Measurements from ENCODE around the gene COMMD1. TPM values are rescaled to one million over a fixed set of nuclear protein-coding genes. Genes with fewer than 3 reads are reported as not detected.

The COMMD1 gene
- total and polyA plus RNA-seq, 2 donors from 2014 or later = 38.5 to 99.4 TPM

GRCh38 chr2:61882850-61883249 lies 22.6 kb upstream of the COMMD1 start:
- DNase-seq = no peak
- Histone ChIP-seq H3K27ac (ENCODE audit: low read depth in 2 of 2, low read length in 2 of 2) (no peak overlapping the region), H3K4me1 (ENCODE audit: control insufficient read depth in 2 of 3, insufficient read depth in 2 of 3, low read depth in 1 of 3, low read length in 3 of 3) (peaks cover 0 to 6% (median 4%) of the 10 kb centered on the region in 3 donors), H3K36me3 (ENCODE audit: control insufficient read depth in 2 of 3, insufficient read depth in 3 of 3, low read length in 3 of 3) (peaks cover 11 to 22% (median 18%) of the 10 kb centered on the region in 3 donors), H3K27me3 (ENCODE audit: control insufficient read depth, insufficient read depth, low read length) (no peaks in the 10 kb centered on the region), H3K9ac (ENCODE audit: low read length in 3 of 3) (no peak overlapping the region), H3K4me3 (ENCODE audit: low read length in 3 of 3) (no peak overlapping the region), H3K9me3 (ENCODE audit: control insufficient read depth in 2 of 3, insufficient read depth in 1 of 3, low read length in 3 of 3) (no peaks in the 10 kb centered on the region)
- intact Hi-C loops (cut with DNase I) = no loop called here
- no peak for TF ChIP-seq CTCF (IDR thresholded peaks at IDR 0.05; ENCODE audit: borderline replicate concordance, extremely low read depth, insufficient read depth)
- FAIRE-seq = no peak

GRCh38 chr2:61885896-61886603 lies 19.4 kb upstream of the COMMD1 start:
- Histone ChIP-seq H3K9ac (ENCODE audit: low read length in 3 of 3) (no peak overlapping the region), H3K4me1 (ENCODE audit: control insufficient read depth in 2 of 3, insufficient read depth in 2 of 3, low read depth in 1 of 3, low read length in 3 of 3) (peaks cover 0 to 6% (median 4%) of the 10 kb centered on the region in 3 donors), H3K27me3 (ENCODE audit: control insufficient read depth, insufficient read depth, low read length) (no peaks in the 10 kb centered on the region), H3K36me3 (ENCODE audit: control insufficient read depth in 2 of 3, insufficient read depth in 3 of 3, low read length in 3 of 3) (peaks cover 5 to 16% (median 9%) of the 10 kb centered on the region in 3 donors), H3K4me3 (ENCODE audit: low read length in 3 of 3) (no peak overlapping the region), H3K9me3 (ENCODE audit: control insufficient read depth in 2 of 3, insufficient read depth in 1 of 3, low read length in 3 of 3) (no peaks in the 10 kb centered on the region), H3K27ac (ENCODE audit: low read depth in 2 of 2, low read length in 2 of 2) (no peak overlapping the region)
- TF ChIP-seq CTCF (IDR thresholded peaks at IDR 0.05; ENCODE audit: borderline replicate concordance, extremely low read depth, insufficient read depth) = no peak
- DNase-seq = no peak
- intact Hi-C loops (cut with DNase I) = no loop called here
- FAIRE-seq = no peak

GRCh38 chr2:61887717-61888266 lies 17.7 kb upstream of the COMMD1 start:
- peak overlapping the region; percentile 98 to 100 (median 99) for H3K9ac ChIP-seq (ENCODE audit: low read length in 3 of 3)
- intact Hi-C loops (cut with DNase I) = no loop called here
- DNase-seq (peak in 4 of 5 donors; percentile 28 to 62 (median 55)), FAIRE-seq (no peak)
- H3K27ac ChIP-seq (ENCODE audit: low read depth in 2 of 2, low read length in 2 of 2) = peak overlapping the region; percentile 99 to 100
- no peaks in the 10 kb centered on the region for H3K9me3 ChIP-seq (ENCODE audit: control insufficient read depth in 2 of 3, insufficient read depth in 1 of 3, low read length in 3 of 3)
- peaks cover 0 to 6% (median 4%) of the 10 kb centered on the region in 3 donors for H3K4me1 ChIP-seq (ENCODE audit: control insufficient read depth in 2 of 3, insufficient read depth in 2 of 3, low read depth in 1 of 3, low read length in 3 of 3)
- peak overlapping the region; percentile 96 to 100 (median 99) for H3K4me3 ChIP-seq (ENCODE audit: low read length in 3 of 3)
- H3K27me3 ChIP-seq (ENCODE audit: control insufficient read depth, insufficient read depth, low read length) = no peaks in the 10 kb centered on the region
- TF ChIP-seq CTCF (IDR thresholded peaks at IDR 0.05; ENCODE audit: borderline replicate concordance, extremely low read depth, insufficient read depth) = no peak
- H3K36me3 ChIP-seq (ENCODE audit: control insufficient read depth in 2 of 3, insufficient read depth in 3 of 3, low read length in 3 of 3) = peaks cover 1 to 9% (median 8%) of the 10 kb centered on the region in 3 donors

All from kidney (tissue), 14 donors.